Hepatic stellate cell (primary cell): ENCODE data around the gene KCNN3.

Experiments used
- DNase-seq: peaks from one replicate; pipeline ENCODE4 v3.0.0; 2011; ENCODE audit warnings: low spot score

KCNN3 gene

GRCh38 chr1:154749078-154749760, 120.9 kb downstream of the KCNN3 start:
- no peak for DNase-seq

- DNase-seq, result no peak
Observed at GRCh38 chr1:154748405-154748775, 121.7 kb downstream of the KCNN3 start.

DNA sequence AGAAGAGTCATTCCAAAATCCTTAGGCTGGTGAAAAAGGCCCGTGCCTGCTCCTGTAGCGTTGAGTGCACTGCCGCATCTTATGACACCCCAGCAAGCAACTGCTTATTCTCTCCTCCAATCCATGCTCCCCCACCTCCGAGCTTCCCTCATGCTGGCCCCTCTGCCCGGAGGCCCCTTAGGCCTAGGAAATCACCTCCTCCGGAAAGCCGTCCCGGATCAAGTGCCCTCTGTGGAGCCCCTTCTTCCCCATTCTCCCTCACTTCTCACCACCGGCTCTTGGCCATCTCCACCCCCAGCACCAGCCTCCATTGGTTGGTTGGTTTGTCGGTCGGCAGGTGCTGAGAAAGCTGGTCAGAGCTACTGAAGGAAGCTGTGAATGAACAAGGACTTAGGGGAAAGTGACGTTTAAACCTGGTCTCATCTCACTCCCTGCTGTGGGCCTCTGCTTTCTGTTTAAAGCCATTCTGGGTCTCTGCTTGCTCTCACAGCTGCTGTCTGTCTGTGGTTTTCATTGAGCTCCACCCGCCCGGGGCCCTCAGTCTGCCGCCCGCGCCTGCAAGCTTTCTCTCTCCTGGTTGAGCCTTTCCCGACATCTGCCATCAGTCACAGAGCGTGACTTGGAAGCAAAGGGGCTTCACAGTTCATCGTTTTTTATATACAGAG, 122.2 kb downstream of the KCNN3 start:
- no peak for DNase-seq

GRCh38 chr1:154747380-154747739, 122.7 kb downstream of the KCNN3 start:
- no peak for DNase-seq

DNA sequence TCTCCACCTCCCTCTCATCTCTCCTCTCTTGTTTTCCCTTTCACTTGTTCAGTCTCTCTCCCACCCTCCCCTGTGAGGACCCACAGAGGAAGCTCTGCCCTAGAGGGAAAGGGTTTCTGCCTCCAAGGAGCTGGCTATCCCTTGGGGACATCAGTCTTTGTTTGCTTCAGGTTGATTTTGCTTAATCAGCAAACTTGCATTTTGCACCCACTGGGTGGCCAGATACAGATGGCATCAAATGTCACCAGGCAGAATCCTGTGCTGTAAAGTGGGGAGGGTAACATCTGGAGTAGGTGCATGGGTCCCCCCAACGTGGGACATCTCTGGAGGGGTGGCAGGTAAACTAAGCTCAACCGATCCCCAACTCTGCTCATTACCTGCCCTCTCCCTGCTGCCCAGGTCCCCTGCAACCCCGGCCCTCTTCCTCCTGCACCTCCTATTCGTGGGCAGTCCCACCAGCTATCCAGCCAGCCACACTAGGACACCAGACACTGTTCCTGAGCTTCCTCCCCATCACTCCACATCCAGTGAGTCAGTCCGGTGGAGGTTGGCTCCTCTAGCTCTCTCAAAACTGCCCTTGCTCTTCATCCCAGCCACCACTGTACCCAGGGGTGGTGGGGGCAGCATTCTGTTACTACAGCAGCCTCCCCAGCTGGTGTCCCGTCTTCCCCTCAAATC, 123.3 kb downstream of the KCNN3 start:
- no peak for DNase-seq

DNA sequence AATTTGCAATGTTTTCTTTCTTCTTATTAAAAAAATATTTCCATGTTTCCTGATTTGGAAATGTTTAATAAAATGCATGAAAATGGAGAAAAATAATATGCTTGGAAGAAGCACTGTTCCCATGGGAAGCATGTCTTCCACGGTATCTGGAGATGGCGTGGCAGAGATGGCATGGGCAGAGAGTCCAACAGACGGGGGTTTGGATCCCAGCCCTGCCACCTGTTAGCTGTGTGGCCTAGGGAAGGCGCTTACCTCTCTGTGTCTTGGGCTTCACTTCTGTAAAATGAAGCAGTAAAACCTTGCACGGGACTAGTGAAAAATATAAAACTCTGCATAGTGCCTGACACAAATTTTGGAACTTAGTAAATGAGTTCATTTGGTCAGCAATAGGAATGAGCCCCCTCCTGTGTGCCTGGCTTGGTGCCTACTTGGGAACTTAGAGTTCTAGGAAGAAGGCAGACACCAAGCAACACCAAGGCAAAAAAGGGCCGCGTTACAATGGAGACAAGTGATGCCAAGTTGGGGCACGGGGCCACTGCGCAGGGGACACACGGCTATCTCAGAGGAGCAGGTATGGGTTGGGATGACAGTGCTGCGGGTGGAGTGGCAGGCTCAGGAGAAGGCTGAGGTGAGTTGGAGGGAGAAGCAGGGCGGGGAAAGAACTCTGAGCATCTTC, 124.2 kb downstream of the KCNN3 start:
- no peak for DNase-seq

DNA sequence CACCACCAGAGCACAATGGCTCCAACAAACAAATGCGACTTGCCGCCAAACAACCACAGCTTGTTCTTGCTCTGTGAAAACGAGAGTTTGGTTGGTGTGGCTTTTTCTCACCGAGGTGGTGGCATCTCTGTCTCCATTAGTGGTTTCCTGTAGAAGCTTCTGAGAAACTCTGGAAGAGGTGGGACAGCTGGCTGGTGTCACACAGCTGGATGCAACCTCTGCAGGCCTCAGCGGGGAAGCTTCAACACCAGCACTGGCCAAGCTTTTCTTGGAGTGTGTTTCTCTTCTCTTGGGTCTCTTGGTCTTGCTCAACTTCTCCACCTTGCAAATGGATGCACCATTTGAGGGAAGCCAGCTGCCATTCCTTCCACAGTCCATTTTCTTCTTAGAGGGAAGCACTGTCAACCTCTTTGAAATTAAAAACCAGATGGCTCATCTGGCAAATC, 124.8 kb downstream of the KCNN3 start:
- DNase-seq, result no peak

GRCh38 chr1:154744352-154745035, 125.6 kb downstream of the KCNN3 start:
- no peak for DNase-seq

DNA sequence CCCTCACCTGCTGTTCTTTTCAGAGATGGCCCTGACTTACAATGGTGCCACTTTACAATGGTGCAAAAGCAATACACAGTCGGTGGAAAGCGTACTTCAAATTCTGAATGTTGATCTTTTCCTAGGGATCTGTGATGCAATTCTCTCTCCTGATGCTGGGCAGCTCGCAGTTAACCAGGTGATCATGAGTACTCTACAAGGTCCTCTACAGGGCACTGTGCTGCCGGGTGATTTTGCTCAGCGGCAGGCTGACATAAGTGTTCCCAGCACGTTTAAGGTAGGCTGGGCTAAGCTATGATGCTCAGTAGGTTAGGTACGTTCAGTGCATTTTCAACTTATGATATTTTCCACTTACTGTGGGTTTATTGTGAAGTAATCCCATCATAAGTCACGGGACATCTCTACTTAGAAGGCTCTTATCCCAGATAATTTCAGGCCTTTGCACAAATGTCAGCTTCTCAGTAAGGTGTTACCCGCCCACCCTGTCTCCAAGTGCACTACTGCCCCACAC, 126.5 kb downstream of the KCNN3 start:
- DNase-seq, result no peak

DNA sequence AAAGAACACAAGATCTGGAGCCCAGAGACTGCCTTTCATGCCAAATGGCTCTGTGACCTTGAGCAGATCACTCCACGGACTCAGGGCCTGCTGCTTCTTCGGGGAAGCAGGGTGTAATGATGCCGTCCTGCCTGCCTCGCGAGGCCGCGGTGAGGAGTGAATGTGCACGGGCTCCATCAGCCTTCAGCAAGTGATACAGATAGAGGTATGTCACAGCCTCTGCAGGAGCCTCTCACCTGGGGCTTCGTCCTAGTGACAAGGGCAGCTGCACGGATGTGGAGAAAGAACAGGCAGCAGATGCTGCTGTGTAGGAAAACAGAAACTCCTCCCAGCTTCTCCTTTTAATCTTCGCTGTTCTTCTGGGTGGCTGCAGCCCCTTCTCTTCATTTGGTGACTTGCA, 127.5 kb downstream of the KCNN3 start:
- no peak for DNase-seq

GRCh38 chr1:154741741-154742495, 128.2 kb downstream of the KCNN3 start:
- DNase-seq, result no peak

- DNase-seq, result no peak
Observed at GRCh38 chr1:154741327-154741726, 128.8 kb downstream of the KCNN3 start.

GRCh38 chr1:154739654-154740053, 130.4 kb downstream of the KCNN3 start:
- DNase-seq, result no peak

DNA sequence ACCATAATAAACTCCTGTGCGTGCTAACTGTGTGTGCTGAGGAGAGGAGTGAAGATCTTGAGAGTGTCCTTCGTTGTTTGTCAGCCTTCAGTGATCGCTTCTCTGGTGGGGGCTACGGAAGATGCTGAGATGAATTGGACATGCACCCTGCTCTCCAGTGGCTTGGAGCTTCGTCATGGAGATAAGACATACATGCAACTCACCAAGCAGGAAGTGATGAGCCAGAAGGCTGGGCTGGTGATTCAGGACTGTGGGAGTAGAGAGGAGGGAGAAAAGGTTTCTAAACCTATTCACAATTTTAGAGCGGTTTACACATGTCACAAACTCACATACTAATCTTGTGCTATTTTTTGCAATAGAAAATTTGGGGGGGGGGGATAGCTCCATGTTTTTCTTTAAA, 133.2 kb downstream of the KCNN3 start:
- DNase-seq, result peak; percentile 57

DNA sequence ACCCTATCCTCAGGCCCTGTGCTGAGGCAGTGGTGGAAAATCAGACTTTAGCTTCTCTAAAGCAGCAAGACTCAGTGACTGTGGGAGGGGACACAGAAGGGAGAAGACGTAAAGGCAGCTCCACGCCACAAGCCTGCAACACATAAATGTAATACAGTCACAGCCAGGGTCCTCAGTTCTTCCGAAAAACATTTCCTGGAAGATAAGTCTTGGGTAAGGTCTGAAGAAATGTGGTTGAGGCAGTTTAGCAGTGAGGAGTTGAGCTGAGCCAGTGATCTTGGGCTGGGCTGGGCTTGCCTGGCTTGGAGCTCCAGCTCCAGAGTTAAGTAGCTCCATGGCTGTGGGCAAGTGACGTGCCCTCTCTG, 134.3 kb downstream of the KCNN3 start:
- DNase-seq, result no peak

DNA sequence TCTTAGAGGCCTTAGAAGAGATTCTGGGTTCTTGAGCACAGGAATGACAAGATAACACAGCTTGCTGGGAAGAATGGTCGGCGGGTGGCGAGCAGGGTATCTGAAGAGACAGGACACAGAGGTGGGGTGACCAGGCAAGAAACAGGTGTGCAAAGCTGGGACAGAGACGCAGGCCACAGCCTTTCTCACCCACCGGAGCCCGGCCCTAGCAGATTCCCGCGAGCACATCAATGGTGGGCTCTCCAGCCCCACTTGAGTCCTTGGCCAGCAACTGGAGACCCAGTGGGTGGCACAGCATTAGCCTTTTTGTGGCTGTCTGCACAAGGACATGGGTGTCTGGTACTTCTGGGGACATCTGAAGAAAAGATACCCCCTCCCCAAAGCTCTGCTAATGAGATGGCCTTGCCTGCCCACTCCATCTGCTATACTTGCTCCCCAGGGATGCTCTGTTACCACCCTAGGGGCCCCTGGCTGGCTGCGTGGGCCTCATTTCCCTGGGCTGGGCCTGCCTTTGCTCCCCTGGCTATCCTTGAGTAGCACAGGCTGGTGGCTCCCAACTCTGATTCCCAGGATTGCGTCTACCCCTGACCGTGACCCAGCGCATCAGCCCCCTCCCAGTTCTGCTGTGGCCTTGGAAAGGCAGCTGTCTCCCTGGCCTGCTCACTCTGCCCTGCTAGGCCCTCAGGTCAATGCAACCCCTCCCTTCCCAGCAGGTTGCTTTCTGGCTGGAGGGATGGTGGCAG, 134.8 kb downstream of the KCNN3 start:
- DNase-seq, result no peak

DNA sequence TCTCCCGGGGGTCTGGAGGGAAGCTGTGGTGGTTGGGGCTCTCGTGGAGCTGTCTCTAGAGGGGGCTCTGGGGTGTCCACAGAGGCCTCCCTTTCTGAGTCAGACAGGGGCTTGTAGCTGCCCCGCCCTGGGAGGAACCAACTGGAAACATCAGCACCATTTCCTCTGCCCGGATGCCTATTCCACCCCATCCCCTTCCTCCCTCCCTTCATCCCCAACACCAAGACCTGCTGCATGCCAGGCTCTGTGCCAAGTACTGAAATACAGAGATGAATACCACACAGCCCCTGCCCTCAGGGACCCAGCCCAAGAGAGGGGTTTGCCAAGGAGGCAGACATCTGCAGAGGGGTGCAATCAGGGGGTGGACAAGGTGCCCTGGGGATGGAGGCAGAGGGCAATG, 136.5 kb downstream of the KCNN3 start:
- no peak for DNase-seq

- peak; percentile 36 for DNase-seq
Observed at GRCh38 chr1:154730986-154731489, 139.0 kb downstream of the KCNN3 start.

DNA sequence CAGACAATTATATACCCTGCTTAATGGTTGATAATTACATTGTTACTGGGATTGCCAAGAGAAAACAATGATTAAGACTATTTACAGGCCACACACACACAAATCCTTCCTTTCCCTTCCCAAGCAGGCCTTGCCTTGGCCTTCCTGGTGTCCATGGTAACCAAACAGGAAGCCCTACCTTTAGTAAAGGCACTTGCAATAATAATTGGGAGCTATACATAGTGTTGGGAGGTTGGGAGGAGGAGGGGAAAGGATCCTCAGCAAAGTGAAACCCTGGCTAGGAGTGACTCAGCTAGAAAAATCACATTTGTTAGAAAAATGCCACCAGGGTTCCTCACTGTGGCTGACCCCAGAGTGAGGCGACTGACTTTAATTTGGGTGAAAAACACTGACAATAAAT, 139.8 kb downstream of the KCNN3 start:
- DNase-seq, result peak; percentile 69

- no peak for DNase-seq
Observed at GRCh38 chr1:154729577-154729976, 140.5 kb downstream of the KCNN3 start.
